Naive thymus-derived CD4-positive, alpha-beta T cell (primary cell): ENCODE results near the gene SPTBN5. TPM values are rescaled to one million over a fixed set of nuclear protein-coding genes. Genes with fewer than 3 reads are reported as not detected.

Experiments used
- ATAC-seq: fragments of 150-1000 bp; cut with Tn5 transposase; 2 replicates; pipeline ENCODE4 v1.10.0; 2021; ENCODE audit warnings: mild to moderate bottlenecking, moderate library complexity
- CTCF ChIA-PET: fragments of 350-600 bp; sonication (Branson Sonifier 250); formaldehyde crosslinking; loops from one replicate; lab custom pipeline; 2021; ENCODE audit warnings: antibody characterized with exemption; lab: Charles Lee
- POLR2A ChIA-PET: fragments of 350-600 bp; sonication (Branson Sonifier 250); formaldehyde crosslinking; loops from one replicate; lab custom pipeline; 2021; ENCODE audit warnings: antibody characterized with exemption, inconsistent platforms; lab: Charles Lee
- DNase-seq, 9 donors: peaks; one replicate each; pipeline versions ENCODE4 v3.0.0 to v3.0.0-alpha.2; 2020 to 2022; ENCODE audit warnings: mixed read lengths in 1 of 9
- H3K27ac ChIP-seq: one replicate; pipeline ENCODE4 v1.7.0; 2013; ENCODE audit warnings: mild to moderate bottlenecking, low read depth, low read length, moderate library complexity
- H3K27me3 ChIP-seq, 2 donors: one replicate each; pipeline ENCODE4 v1.7.0; 2013; ENCODE audit warnings: low read length in 2 of 2, mild to moderate bottlenecking in 2 of 2, moderate library complexity in 2 of 2; ENCODE audit not compliant: control insufficient read depth in 2 of 2, insufficient read depth in 2 of 2
- H3K36me3 ChIP-seq, 3 experiments: 1 replicate in 2 of 3; 2 replicates in 1 of 3; pipeline ENCODE4 v1.7.0; 2013; ENCODE audit warnings: low read length in 3 of 3, mild to moderate bottlenecking in 3 of 3, moderate library complexity in 1 of 3; ENCODE audit not compliant: insufficient read depth in 3 of 3, control insufficient read depth in 2 of 3
- H3K4me1 ChIP-seq, 2 donors: one replicate each; pipeline ENCODE4 v1.7.0; 2013; ENCODE audit warnings: low read length in 2 of 2, mild to moderate bottlenecking in 2 of 2, moderate library complexity in 1 of 2; ENCODE audit not compliant: control insufficient read depth in 2 of 2, insufficient read depth in 2 of 2
- H3K4me3 ChIP-seq: 2 replicates; pipeline ENCODE4 v1.7.0; 2013; ENCODE audit warnings: mild to moderate bottlenecking, low read length
- H3K9me3 ChIP-seq, 3 experiments: 1 replicate in 2 of 3; 2 replicates in 1 of 3; pipeline ENCODE4 v1.7.0; 2013; ENCODE audit warnings: low read length in 3 of 3; ENCODE audit not compliant: control insufficient read depth in 2 of 3
- H3K27ac Mint-ChIP-seq, 9 donors: one replicate each; pipeline ENCODE4 v1.8.0; 2020 to 2022; ENCODE audit warnings: mixed read lengths in 9 of 9, mild to moderate bottlenecking in 8 of 9, moderate library complexity in 5 of 9, inconsistent platforms in 2 of 9
- H3K27me3 Mint-ChIP-seq, 5 donors: one replicate each; pipeline ENCODE4 v1.8.0; 2021 to 2022; ENCODE audit warnings: mixed read lengths in 5 of 5, mild to moderate bottlenecking in 1 of 5
- H3K36me3 Mint-ChIP-seq, 5 donors: one replicate each; pipeline ENCODE4 v1.8.0; 2020 to 2022; ENCODE audit warnings: mixed read lengths in 5 of 5, mild to moderate bottlenecking in 3 of 5, inconsistent platforms in 1 of 5
- H3K4me1 Mint-ChIP-seq, 7 donors: one replicate each; pipeline ENCODE4 v1.8.0; 2020 to 2022; ENCODE audit warnings: mixed read lengths in 7 of 7, mild to moderate bottlenecking in 3 of 7, inconsistent platforms in 1 of 7
- H3K4me3 Mint-ChIP-seq, 10 donors: one replicate each; pipeline ENCODE4 v1.8.0; 2020 to 2022; ENCODE audit warnings: mild to moderate bottlenecking in 10 of 10, mixed read lengths in 10 of 10, moderate library complexity in 6 of 10, inconsistent platforms in 2 of 10
- H3K9me3 Mint-ChIP-seq, 11 donors: one replicate each; pipeline ENCODE4 v1.8.0; 2020 to 2022; ENCODE audit warnings: mixed read lengths in 11 of 11, mild to moderate bottlenecking in 4 of 11, inconsistent platforms in 1 of 11, moderate library complexity in 1 of 11
- intact Hi-C, 2 donors: fragments of 100-400 bp; cut with micrococcal nuclease; formaldehyde crosslinking; loops; one replicate each; pipeline ENCODE4 v1.15.1; 2023
- polyA plus RNA-seq, 2 donors: library from polyadenylated mRNA; unstranded; fragments of 300-500 nt; fragmentation: Illumina TruSeq; gene quantifications; one replicate each; pipeline ENCODE4 v1.2.3, GENCODE V29; 2021
- total RNA-seq, 6 experiments: library from RNA in 5 of 6; stranded (reverse) in 5 of 6; gene quantifications; 1 replicate in 5 of 6; 2 replicates in 1 of 6; pipeline ENCODE4 v1.2.3 and lab custom pipeline; 2021 to 2026

SPTBN5 gene
- total and polyA plus RNA-seq, 7 experiments from 2014 or later = 0.12 to 2.7 (median 1.7) TPM; not detected in 1

- ChIA-PET CTCF (interaction anchor here (0.6 to 1.7 kb wide), 3 partner anchors 9 to 35 kb away, joined by 3 to 5 read pairs (median 5); no protein-coding TSS in a partner anchor), POLR2A (no interaction called here)
- H3K4me1 ChIP-seq = peaks cover 18 to 32% of the 10 kb centered on the region in 2 donors
- Mint-ChIP-seq H3K9me3 (no peaks in the 10 kb centered on the region), H3K27ac (no peak overlapping the region), H3K4me1 (peaks cover 26 to 52% (median 45%) of the 10 kb centered on the region in 7 donors), H3K27me3 (no peaks in the 10 kb centered on the region), H3K4me3 (no peak overlapping the region), H3K36me3 (peaks cover 0 to 4% (median 0%) of the 10 kb centered on the region in 5 donors)
- no peak for DNase-seq
- H3K9me3 ChIP-seq = no peaks in the 10 kb centered on the region
- H3K4me3 ChIP-seq = no peak overlapping the region
- intact Hi-C loops = loop anchor here in 1 of 2 donors (10.0 kb wide), 1 partner anchor 266 kb away; the partner anchor contains the start of gene MGA
- no peak overlapping the region for H3K27ac ChIP-seq
- peak; percentile 50 for ATAC-seq
- H3K36me3 ChIP-seq = no peaks in the 10 kb centered on the region
- H3K27me3 ChIP-seq = no peaks in the 10 kb centered on the region
Observed at GRCh38 chr15:41930221-41930866, 36.5 kb upstream of the SPTBN5 start.

- intact Hi-C loops = no loop called here
- no peak for DNase-seq
- H3K36me3 ChIP-seq = no peaks in the 10 kb centered on the region
- no peaks in the 10 kb centered on the region for H3K9me3 ChIP-seq
- H3K27me3 Mint-ChIP-seq = no peaks in the 10 kb centered on the region
- no peak overlapping the region for H3K4me3 ChIP-seq
- ATAC-seq = no peak
- H3K27ac Mint-ChIP-seq = peak overlapping the region in 3 of 9 donors; percentile 51 to 72 (median 69)
- H3K9me3 Mint-ChIP-seq = no peaks in the 10 kb centered on the region
- CTCF ChIA-PET = interaction anchor here (1.0 to 2.2 kb wide), 4 partner anchors 8 to 33 kb away, joined by 3 to 9 read pairs (median 5); no protein-coding TSS in a partner anchor
- H3K27ac ChIP-seq = no peak overlapping the region
- no peaks in the 10 kb centered on the region for H3K27me3 ChIP-seq
- H3K36me3 Mint-ChIP-seq = peaks cover 0 to 4% (median 0%) of the 10 kb centered on the region in 5 donors
- no peak overlapping the region for H3K4me3 Mint-ChIP-seq
- H3K4me1 ChIP-seq = peaks cover 4 to 21% of the 10 kb centered on the region in 2 donors
- POLR2A ChIA-PET = interaction anchor here (1.1 to 1.4 kb wide), 2 partner anchors 8 to 33 kb away, joined by 6 read pairs; no protein-coding TSS in a partner anchor
- peaks cover 12 to 45% (median 33%) of the 10 kb centered on the region in 7 donors for H3K4me1 Mint-ChIP-seq
Observed at GRCh38 chr15:41928637-41929620, 35.1 kb upstream of the SPTBN5 start.

- Mint-ChIP-seq H3K4me1 (peaks cover 11 to 42% (median 28%) of the 10 kb centered on the region in 7 donors), H3K36me3 (peaks cover 0 to 8% (median 1%) of the 10 kb centered on the region in 5 donors), H3K4me3 (no peak overlapping the region), H3K27ac (peak overlapping the region in 4 of 9 donors; percentile 7 to 87 (median 56)), H3K9me3 (no peaks in the 10 kb centered on the region), H3K27me3 (no peaks in the 10 kb centered on the region)
- Histone ChIP-seq H3K4me1 (peaks cover 0 to 17% of the 10 kb centered on the region in 2 donors), H3K9me3 (no peaks in the 10 kb centered on the region), H3K36me3 (no peaks in the 10 kb centered on the region), H3K27ac (no peak overlapping the region), H3K27me3 (no peaks in the 10 kb centered on the region), H3K4me3 (no peak overlapping the region)
- CTCF ChIA-PET = interaction anchor here (2.2 kb wide), 1 partner anchor 9 kb away, joined by 9 read pairs; no protein-coding TSS in a partner anchor
- intact Hi-C loops = no loop called here
- DNase-seq (no peak), ATAC-seq (no peak)
- POLR2A ChIA-PET = interaction anchor here (1.1 to 1.4 kb wide), 2 partner anchors 9 to 32 kb away, joined by 6 read pairs; no protein-coding TSS in a partner anchor
Observed at GRCh38 chr15:41928100-41928499, 34.2 kb upstream of the SPTBN5 start.

- intact Hi-C loops = loop anchor here in 1 of 2 donors (1.0 to 2.0 kb wide), 2 partner anchors 10 to 131 kb away; no protein-coding TSS in a partner anchor
- POLR2A ChIA-PET = interaction anchor here (1.1 kb wide), 2 partner anchors 9 to 45 kb away, joined by 5 to 6 read pairs; partner anchors contain the start of gene EHD4
- no peak overlapping the region for H3K27ac ChIP-seq
Observed at GRCh38 chr15:41927536-41927935, 33.7 kb upstream of the SPTBN5 start.

GRCh38 chr15:41926185-41927056 lies 32.6 kb upstream of the SPTBN5 start:
- ATAC-seq (peak; percentile 69), DNase-seq (peak in 4 of 9 donors; percentile 13 to 27 (median 16))
- H3K4me1 ChIP-seq = peaks cover 0 to 17% of the 10 kb centered on the region in 2 donors
- Mint-ChIP-seq H3K9me3 (no peaks in the 10 kb centered on the region), H3K4me1 (peaks cover 11 to 53% (median 25%) of the 10 kb centered on the region in 7 donors), H3K4me3 (peak overlapping the region in 9 of 10 donors; percentile 20 to 68 (median 40)), H3K27me3 (no peaks in the 10 kb centered on the region), H3K36me3 (peaks cover 0 to 16% (median 3%) of the 10 kb centered on the region in 5 donors), H3K27ac (peak overlapping the region; percentile 63 to 90 (median 81))
- ChIA-PET CTCF (interaction anchor here (1.0 kb wide), 1 partner anchor 11 kb away, joined by 3 read pairs; no protein-coding TSS in a partner anchor), POLR2A (interaction anchor here (1.1 to 1.7 kb wide), 2 partner anchors 10 to 46 kb away, joined by 5 read pairs; partner anchors contain the start of gene EHD4)
- intact Hi-C loops = loop anchor here in 1 of 2 donors (1.0 to 2.0 kb wide), 2 partner anchors 11 to 132 kb away; no protein-coding TSS in a partner anchor
- H3K27me3 ChIP-seq = no peaks in the 10 kb centered on the region
- H3K36me3 ChIP-seq = peaks cover 0 to 7% (median 0%) of the 10 kb centered on the region in 3 experiments
- H3K4me3 ChIP-seq = no peak overlapping the region
- no peak overlapping the region for H3K27ac ChIP-seq
- H3K9me3 ChIP-seq = no peaks in the 10 kb centered on the region

More at GRCh38 chr15:41927536-41927935, 33.7 kb upstream of the SPTBN5 start:
- no peak overlapping the region for H3K4me3 ChIP-seq
- CTCF ChIA-PET = interaction anchor here (1.0 to 2.2 kb wide), 2 partner anchors 9 kb away, joined by 3 to 9 read pairs; no protein-coding TSS in a partner anchor
- ATAC-seq (no peak), DNase-seq (no peak)
- H3K4me1 ChIP-seq = peaks cover 0 to 17% of the 10 kb centered on the region in 2 donors
- no peak overlapping the region for H3K4me3 Mint-ChIP-seq
- H3K27me3 Mint-ChIP-seq = no peaks in the 10 kb centered on the region
- H3K9me3 Mint-ChIP-seq = no peaks in the 10 kb centered on the region
- no peaks in the 10 kb centered on the region for H3K27me3 ChIP-seq
- peaks cover 11 to 43% (median 27%) of the 10 kb centered on the region in 7 donors for H3K4me1 Mint-ChIP-seq
- peak overlapping the region in 3 of 9 donors; percentile 0 to 87 (median 55) for H3K27ac Mint-ChIP-seq
- no peaks in the 10 kb centered on the region for H3K36me3 ChIP-seq
- peaks cover 0 to 14% (median 3%) of the 10 kb centered on the region in 5 donors for H3K36me3 Mint-ChIP-seq
- no peaks in the 10 kb centered on the region for H3K9me3 ChIP-seq
